Ishikawa (cell line): ENCODE results near the gene RACGAP1.

Experiments
- CEBPB ChIP-seq: IDR thresholded peaks from 2 replicates; pipeline ENCODE4 v1.6.1; 2012
- CREB1 ChIP-seq: IDR thresholded peaks from 2 replicates; pipeline ENCODE4 v1.6.1; 2012; ENCODE audit warnings: low read depth
- EGR1 ChIP-seq: IDR thresholded peaks from 2 replicates; pipeline ENCODE4 v1.6.1; 2012
- EP300 ChIP-seq: IDR thresholded peaks from 2 replicates; pipeline ENCODE4 v1.6.1; 2012; ENCODE audit warnings: borderline replicate concordance
- FOXM1 ChIP-seq: IDR thresholded peaks from 2 replicates; pipeline ENCODE4 v1.6.1; 2012; ENCODE audit warnings: low read depth, borderline replicate concordance
- NFIC ChIP-seq: IDR thresholded peaks from 2 replicates; pipeline ENCODE4 v1.6.1; 2012
- RAD21 ChIP-seq: IDR thresholded peaks from 2 replicates; pipeline ENCODE4 v1.6.1; 2012; ENCODE audit warnings: low read depth
- REST ChIP-seq: IDR thresholded peaks from 2 replicates; pipeline ENCODE4 v1.6.1; 2012; ENCODE audit warnings: low read depth, mild to moderate bottlenecking
- TAF1 ChIP-seq: IDR thresholded peaks from 2 replicates; pipeline ENCODE4 v1.6.1; 2012; ENCODE audit warnings: low read depth, mild to moderate bottlenecking
- TCF12 ChIP-seq: IDR thresholded peaks from 2 replicates; pipeline ENCODE4 v1.6.1; 2012; ENCODE audit warnings: low read depth
- TEAD4 ChIP-seq: IDR thresholded peaks from 2 replicates; pipeline ENCODE4 v1.6.1; 2012
- USF1 ChIP-seq: IDR thresholded peaks from 2 replicates; pipeline ENCODE4 v1.6.1; 2012
- YY1 ChIP-seq: IDR thresholded peaks from 2 replicates; pipeline ENCODE4 v1.6.1; 2012; ENCODE audit warnings: low read depth
- ZBTB7A ChIP-seq: IDR thresholded peaks from 2 replicates; pipeline ENCODE4 v1.6.1; 2012; ENCODE audit warnings: low read depth
- TF ChIP-seq, protein P1 (sequence below): IDR thresholded peaks from 2 replicates; pipeline ENCODE4 v1.6.1; 2012

RACGAP1 gene

GRCh38 chr12:49974231-49974675 is 51.0 kb downstream of the RACGAP1 start:
- no peak for TF ChIP-seq TAF1
- no peak for TF ChIP-seq USF1
- peak; percentile 35; the same call in 1 of the 2 replicates for TF ChIP-seq RAD21
- TF ChIP-seq EGR1: no peak

DNA sequence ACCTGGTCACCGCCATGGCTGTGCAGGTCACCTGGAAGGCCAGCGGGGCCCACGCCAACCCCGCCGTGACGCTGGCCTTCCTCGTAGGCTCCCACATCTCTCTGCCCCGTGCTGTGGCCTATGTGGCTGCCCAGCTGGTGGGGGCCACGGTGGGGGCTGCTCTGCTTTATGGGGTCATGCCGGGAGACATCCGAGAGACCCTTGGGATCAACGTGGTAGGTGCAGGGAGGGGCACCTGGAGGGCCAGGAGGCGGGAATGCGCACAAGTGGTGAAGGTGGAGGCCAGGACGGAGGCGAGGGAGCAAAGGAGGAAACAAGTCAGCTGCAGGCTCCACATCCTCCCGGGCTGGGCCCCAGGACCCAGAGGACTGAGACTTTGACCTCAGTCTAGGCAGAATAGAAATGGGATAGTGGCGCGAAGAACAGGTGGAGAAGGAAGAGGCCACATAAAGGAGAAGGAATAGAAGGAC is 51.9 kb downstream of the RACGAP1 start:
- TF ChIP-seq TCF12: no peak
- TF ChIP-seq FOXM1: no peak
- no peak for TF ChIP-seq CREB1
- TF ChIP-seq, protein P1, sequence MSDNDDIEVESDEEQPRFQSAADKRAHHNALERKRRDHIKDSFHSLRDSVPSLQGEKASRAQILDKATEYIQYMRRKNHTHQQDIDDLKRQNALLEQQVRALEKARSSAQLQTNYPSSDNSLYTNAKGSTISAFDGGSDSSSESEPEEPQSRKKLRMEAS: no peak
- TF ChIP-seq YY1: no peak
- no peak for TF ChIP-seq REST
- TF ChIP-seq EP300: no peak
- TF ChIP-seq EGR1: no peak
- no peak for TF ChIP-seq CEBPB
- no peak for TF ChIP-seq RAD21
- TF ChIP-seq NFIC: no peak
- no peak for TF ChIP-seq TAF1

DNA sequence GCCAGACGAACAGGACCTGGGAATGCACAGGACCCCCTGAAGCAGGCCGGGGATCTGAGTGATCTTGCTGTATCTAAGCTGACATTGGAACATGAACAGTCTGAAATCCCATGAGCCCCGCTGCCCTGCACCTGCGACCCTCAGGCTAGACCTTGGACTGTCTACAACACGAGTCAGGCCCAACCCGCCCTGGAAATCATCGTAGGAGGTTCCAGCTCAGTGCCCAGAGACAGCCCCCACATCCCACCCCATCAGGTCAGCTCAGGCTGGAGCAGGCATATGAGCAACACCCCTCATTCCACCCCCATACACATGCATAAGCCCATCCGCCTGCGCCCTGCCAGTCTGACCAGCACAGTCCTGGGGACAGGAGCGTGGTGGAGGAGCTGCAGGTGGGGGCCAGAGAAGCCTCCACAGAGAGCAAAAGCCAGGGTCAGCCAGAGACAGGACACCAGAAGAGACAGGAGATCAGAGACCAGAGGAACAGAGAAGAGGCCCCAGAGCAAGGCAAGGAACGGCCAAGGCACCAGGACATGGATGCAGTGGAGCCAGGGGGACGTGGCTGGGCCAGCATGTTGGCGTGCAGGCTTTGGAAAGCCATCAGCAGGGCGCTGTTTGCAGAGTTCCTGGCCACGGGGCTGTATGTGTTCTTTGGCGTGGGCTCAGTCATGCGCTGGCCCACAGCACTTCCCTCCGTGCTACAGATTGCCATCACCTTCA is 52.5 kb downstream of the RACGAP1 start, which contains the start of gene AQP6:
AQP6 (plus strand) TSS at position 307 of the 720 bp plus-strand sequence; CDS start at position 534, 227 bp downstream.
- TF ChIP-seq CEBPB: no peak
- TF ChIP-seq, protein P1: no peak
- no peak for TF ChIP-seq TCF12
- no peak for TF ChIP-seq TEAD4
- no peak for TF ChIP-seq NFIC
- TF ChIP-seq EGR1: no peak
- no peak for TF ChIP-seq REST
- TF ChIP-seq EP300: no peak
- TF ChIP-seq ZBTB7A: no peak
- no peak for TF ChIP-seq YY1
- TF ChIP-seq CREB1: no peak
- TF ChIP-seq RAD21: no peak
- TF ChIP-seq USF1: no peak
- TF ChIP-seq FOXM1: no peak
- no peak for TF ChIP-seq TAF1

DNA sequence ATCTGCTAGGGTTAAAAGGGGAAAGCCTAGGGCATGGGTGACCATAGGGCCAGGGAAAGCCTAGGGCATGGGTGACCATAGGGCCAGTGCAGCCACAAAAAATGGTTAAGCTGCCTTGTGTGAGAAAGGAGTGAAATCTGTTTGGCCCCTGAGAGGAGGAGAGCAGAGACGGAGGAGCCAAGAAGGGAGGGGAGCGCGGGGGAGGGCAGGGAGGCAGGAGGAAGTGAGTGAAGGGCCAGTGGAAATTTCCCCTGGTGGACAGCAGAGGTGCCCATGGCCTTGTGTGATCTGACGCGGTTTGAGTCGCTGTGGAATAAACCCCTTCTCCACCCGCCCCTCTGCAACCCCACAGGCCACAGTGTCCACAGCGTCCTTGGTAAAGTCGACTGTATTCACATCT is 53.2 kb downstream of the RACGAP1 start:
- TF ChIP-seq CREB1 (no peak), NFIC (no peak), ZBTB7A (no peak), REST (no peak), RAD21 (no peak), USF1 (no peak), EGR1 (no peak), FOXM1 (no peak), CEBPB (no peak), TEAD4 (no peak), TAF1 (no peak), EP300 (no peak), TCF12 (no peak), YY1 (no peak)
- TF ChIP-seq, protein P1: no peak
